CD14-positive monocyte (primary cell): ENCODE measurements around the gene AFF1. TPM values are rescaled to one million over a fixed set of nuclear protein-coding genes. Genes with fewer than 3 reads are reported as not detected.

Experiments used
- DNase-seq, 3 donors: peaks; one replicate each; pipeline ENCODE4 v3.0.0-alpha.2; 2011 to 2022
- H2AFZ ChIP-seq: 2 replicates; pipeline ENCODE4 v1.6.0; 2012; ENCODE audit warnings: mild to moderate bottlenecking, low read depth, low read length, inconsistent platforms; ENCODE audit not compliant: insufficient read depth, poor library complexity, severe bottlenecking
- H3K27ac ChIP-seq, 2 donors: 1 replicate in 1 of 2; 2 replicates in 1 of 2; pipeline ENCODE4 v1.5.1; 2012 to 2013; ENCODE audit warnings: low read length in 2 of 2, control low read depth in 1 of 2, inconsistent platforms in 1 of 2, low read depth in 1 of 2, mild to moderate bottlenecking in 1 of 2
- H3K27me3 ChIP-seq, 2 donors: one replicate each; pipeline versions ENCODE4 v1.6.0 to v1.6.1; 2011 to 2013; ENCODE audit warnings: low read length in 2 of 2; ENCODE audit not compliant: control insufficient read depth in 2 of 2, insufficient read depth in 2 of 2
- H3K36me3 ChIP-seq, 2 donors: replicated peaks in 1 of 2; 1 replicate in 1 of 2; 2 replicates in 1 of 2; pipeline versions ENCODE4 v1.5.1 to v1.6.1; 2012 to 2013; ENCODE audit warnings: low read length in 2 of 2, control low read depth in 1 of 2, inconsistent platforms in 1 of 2, mild to moderate bottlenecking in 1 of 2; ENCODE audit not compliant: insufficient read depth in 2 of 2, control insufficient read depth in 1 of 2
- H3K4me1 ChIP-seq, 2 donors: 1 replicate in 1 of 2; 2 replicates in 1 of 2; pipeline versions ENCODE4 v1.5.1 to v1.6.1; 2012 to 2013; ENCODE audit warnings: low read length in 2 of 2, control low read depth in 1 of 2, inconsistent platforms in 1 of 2, mild to moderate bottlenecking in 1 of 2, moderate library complexity in 1 of 2; ENCODE audit not compliant: insufficient read depth in 2 of 2, control insufficient read depth in 1 of 2
- H3K4me2 ChIP-seq: replicated peaks from 2 replicates; pipeline ENCODE3; 2012; ENCODE audit warnings: low read length, moderate library complexity, mild to moderate bottlenecking; ENCODE audit not compliant: poor library complexity, severe bottlenecking; ENCODE audit errors: extremely low read depth
- H3K4me3 ChIP-seq, 3 experiments: fragments of 200-600 bp in 1 of 3; sonication (generic) in 1 of 3; replicated peaks in 1 of 3; 1 replicate in 2 of 3; 2 replicates in 1 of 3; pipeline ENCODE4 v1.5.1; 2011 to 2013; ENCODE audit warnings: low read length in 3 of 3, mild to moderate bottlenecking in 3 of 3, control low read depth in 2 of 3, low read depth in 2 of 3, inconsistent platforms in 1 of 3, moderate library complexity in 1 of 3
- H3K79me2 ChIP-seq: 2 replicates; pipeline ENCODE4 v1.6.0; 2012; ENCODE audit warnings: mild to moderate bottlenecking, control low read depth, inconsistent platforms, low read length, moderate library complexity; ENCODE audit not compliant: insufficient read depth
- H3K9ac ChIP-seq: 2 replicates; pipeline ENCODE4 v1.6.0; 2017; ENCODE audit warnings: low read length, mild to moderate bottlenecking; ENCODE audit not compliant: insufficient read depth, poor library complexity, severe bottlenecking
- H3K9me3 ChIP-seq, 2 donors: replicated peaks in 1 of 2; 1 replicate in 1 of 2; 2 replicates in 1 of 2; pipeline versions ENCODE4 v1.5.1 to v1.6.1; 2012 to 2013; ENCODE audit warnings: low read length in 2 of 2, control low read depth in 1 of 2; ENCODE audit not compliant: control insufficient read depth in 1 of 2, insufficient read depth in 1 of 2
- H4K20me1 ChIP-seq: 2 replicates; pipeline ENCODE4 v1.6.0; 2012; ENCODE audit warnings: mild to moderate bottlenecking, low read length, control low read depth, moderate library complexity; ENCODE audit not compliant: insufficient read depth
- H3K27ac Mint-ChIP-seq, 7 donors: one replicate each; pipeline ENCODE4 v1.8.0; 2020; ENCODE audit warnings: mild to moderate bottlenecking in 7 of 7, mixed read lengths in 7 of 7, moderate library complexity in 6 of 7, inconsistent platforms in 2 of 7
- H3K27me3 Mint-ChIP-seq, 3 donors: one replicate each; pipeline ENCODE4 v1.8.0; 2021 to 2022; ENCODE audit warnings: low read depth in 3 of 3, mild to moderate bottlenecking in 3 of 3, mixed read lengths in 3 of 3, moderate library complexity in 3 of 3, inconsistent platforms in 1 of 3
- H3K36me3 Mint-ChIP-seq, 2 donors: one replicate each; pipeline ENCODE4 v1.8.0; 2020; ENCODE audit warnings: mixed read lengths in 2 of 2, inconsistent platforms in 1 of 2, mild to moderate bottlenecking in 1 of 2
- H3K4me1 Mint-ChIP-seq: one replicate; pipeline ENCODE4 v1.8.0; 2020; ENCODE audit warnings: mild to moderate bottlenecking, mixed read lengths
- H3K4me3 Mint-ChIP-seq, 2 donors: one replicate each; pipeline ENCODE4 v1.8.0; 2020; ENCODE audit warnings: mild to moderate bottlenecking in 2 of 2, mixed read lengths in 2 of 2, moderate library complexity in 1 of 2
- H3K9me3 Mint-ChIP-seq, 7 donors: one replicate each; pipeline ENCODE4 v1.8.0; 2020 to 2022; ENCODE audit warnings: mixed read lengths in 7 of 7, mild to moderate bottlenecking in 6 of 7, moderate library complexity in 6 of 7, inconsistent platforms in 2 of 7
- CTCF ChIP-seq: fragments of 200-600 bp; IDR thresholded peaks from one replicate; pipeline ENCODE4 v1.8.0; 2022; ENCODE audit warnings: antibody characterized with exemption, mild to moderate bottlenecking
- WGBS: methylation state at CpG from one replicate; pipeline ENCODE4 v1.1.5; 2013; ENCODE audit warnings: missing lambda C conversion rate; ENCODE audit not compliant: insufficient coverage; 5-methylcytosine and 5-hydroxymethylcytosine counted together
- intact Hi-C, 2 donors: fragments of 100-400 bp; cut with micrococcal nuclease; formaldehyde crosslinking; loops; one replicate each; pipeline versions ENCODE4 v1.15.0 to v1.15.1; 2023
- polyA plus RNA-seq, 3 donors: library from polyadenylated mRNA; depleted of rRNA in 1 of 3; unstranded in 2 of 3; stranded (reverse) in 1 of 3; fragments of 300-500 nt in 2 of 3; fragments of >200 nt in 1 of 3; fragmentation: Illumina TruSeq in 2 of 3; gene quantifications; 1 replicate in 2 of 3; 2 replicates in 1 of 3; pipeline ENCODE4 v1.2.3, GENCODE V29; 2012 to 2021

Gene AFF1
- polyA plus RNA-seq, 3 donors, result 7.5 to 20.9 (median 16.3) TPM

DNA sequence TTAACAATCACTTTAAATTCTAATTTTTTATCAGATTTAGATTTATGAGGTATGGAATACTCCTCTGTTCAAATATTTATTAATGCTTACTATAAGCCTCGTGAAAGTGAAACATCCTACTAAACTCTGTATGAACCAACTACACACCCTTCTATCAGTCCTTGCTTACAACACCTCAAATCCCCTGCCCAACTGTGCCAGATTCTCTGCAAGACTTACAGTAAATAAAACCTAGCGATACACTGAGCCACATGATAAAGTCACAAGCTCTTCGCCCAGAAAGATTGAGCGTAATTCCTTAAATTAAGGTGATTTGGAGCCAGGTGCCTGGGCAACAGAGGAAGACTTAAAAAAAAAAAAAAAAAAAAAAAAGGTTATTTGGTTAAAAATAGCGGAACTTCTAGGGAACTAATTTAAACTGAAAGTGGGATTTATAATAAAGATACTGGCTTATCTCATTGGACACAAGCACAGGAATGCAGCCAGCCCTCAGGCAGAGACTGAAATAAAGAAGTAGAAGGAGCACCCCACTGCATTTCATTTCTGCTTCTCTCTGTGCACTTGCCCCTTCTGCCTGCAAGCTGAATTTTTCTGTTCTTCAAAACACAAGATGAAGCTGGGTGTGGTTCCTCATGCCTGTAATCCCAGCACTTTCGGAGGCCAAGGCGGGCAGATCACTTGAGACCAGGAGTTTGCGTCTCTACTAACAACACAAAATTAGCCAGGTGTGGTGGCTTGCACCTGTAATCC is 25.1 kb upstream of the AFF1 start:
- Mint-ChIP-seq H3K4me1 (peaks cover 47% of the 10 kb centered on the region), H3K27ac (peak overlapping the region; percentile 75 to 94 (median 91)), H3K36me3 (peaks cover 0 to 3% of the 10 kb centered on the region in 2 donors), H3K4me3 (peak overlapping the region; percentile 58 to 76), H3K27me3 (no peaks in the 10 kb centered on the region), H3K9me3 (no peaks in the 10 kb centered on the region)
- Histone ChIP-seq H3K9ac (no peak overlapping the region), H3K9me3 (no peaks in the 10 kb centered on the region), H2AFZ (no peak overlapping the region), H3K27me3 (no peaks in the 10 kb centered on the region), H3K36me3 (no peaks in the 10 kb centered on the region), H4K20me1 (no peaks in the 10 kb centered on the region), H3K4me2 (peak overlapping the region; percentile 52), H3K79me2 (no peaks in the 10 kb centered on the region), H3K4me1 (peaks cover 57% of the 10 kb centered on the region in 2 donors), H3K27ac (peak overlapping the region; percentile 62 to 83), H3K4me3 (peak overlapping the region in 2 of 3 experiments; percentile 8 to 58)
- peak in 2 of 3 donors; percentile 39 to 48 for DNase-seq
- intact Hi-C loops, result loop anchor here (2.0 to 10.0 kb wide), 2 partner anchors 15 to 315 kb away; partner anchors contain the start of gene KLHL8 (in 1 of the 2)
- WGBS, result 0% methylated on average over 3 of the region's 8 CpGs
- TF ChIP-seq CTCF, result no peak

GRCh38 chr4:86910369-86910768 is 24.4 kb upstream of the AFF1 start:
- Histone ChIP-seq H3K4me1 (peaks cover 56% of the 10 kb centered on the region in 2 donors), H3K36me3 (no peaks in the 10 kb centered on the region), H3K27ac (peak overlapping the region; percentile 62 to 83), H3K79me2 (no peaks in the 10 kb centered on the region), H4K20me1 (no peaks in the 10 kb centered on the region), H3K9ac (no peak overlapping the region), H2AFZ (no peak overlapping the region), H3K27me3 (no peaks in the 10 kb centered on the region), H3K9me3 (no peaks in the 10 kb centered on the region), H3K4me2 (peak overlapping the region; percentile 52), H3K4me3 (peak overlapping the region in 2 of 3 experiments; percentile 8 to 58)
- TF ChIP-seq CTCF, result no peak
- peak overlapping the region in 1 of 2 donors; percentile 39 for H3K4me3 Mint-ChIP-seq
- H3K9me3 Mint-ChIP-seq, result no peaks in the 10 kb centered on the region
- H3K27me3 Mint-ChIP-seq, result no peaks in the 10 kb centered on the region
- H3K27ac Mint-ChIP-seq, result peak overlapping the region; percentile 67 to 94 (median 81)
- H3K4me1 Mint-ChIP-seq, result peaks cover 47% of the 10 kb centered on the region
- intact Hi-C loops, result loop anchor here in 1 of 2 donors (10.0 kb wide), 1 partner anchor 314 kb away; the partner anchor contains the start of gene KLHL8
- peak in 2 of 3 donors; percentile 26 to 36 for DNase-seq
- peaks cover 0 to 6% of the 10 kb centered on the region in 2 donors for H3K36me3 Mint-ChIP-seq
- WGBS, result 9% methylated on average over 4 of the region's 5 CpGs
